ENCODE results near the gene CIRBP.

The CIRBP gene

DNA sequence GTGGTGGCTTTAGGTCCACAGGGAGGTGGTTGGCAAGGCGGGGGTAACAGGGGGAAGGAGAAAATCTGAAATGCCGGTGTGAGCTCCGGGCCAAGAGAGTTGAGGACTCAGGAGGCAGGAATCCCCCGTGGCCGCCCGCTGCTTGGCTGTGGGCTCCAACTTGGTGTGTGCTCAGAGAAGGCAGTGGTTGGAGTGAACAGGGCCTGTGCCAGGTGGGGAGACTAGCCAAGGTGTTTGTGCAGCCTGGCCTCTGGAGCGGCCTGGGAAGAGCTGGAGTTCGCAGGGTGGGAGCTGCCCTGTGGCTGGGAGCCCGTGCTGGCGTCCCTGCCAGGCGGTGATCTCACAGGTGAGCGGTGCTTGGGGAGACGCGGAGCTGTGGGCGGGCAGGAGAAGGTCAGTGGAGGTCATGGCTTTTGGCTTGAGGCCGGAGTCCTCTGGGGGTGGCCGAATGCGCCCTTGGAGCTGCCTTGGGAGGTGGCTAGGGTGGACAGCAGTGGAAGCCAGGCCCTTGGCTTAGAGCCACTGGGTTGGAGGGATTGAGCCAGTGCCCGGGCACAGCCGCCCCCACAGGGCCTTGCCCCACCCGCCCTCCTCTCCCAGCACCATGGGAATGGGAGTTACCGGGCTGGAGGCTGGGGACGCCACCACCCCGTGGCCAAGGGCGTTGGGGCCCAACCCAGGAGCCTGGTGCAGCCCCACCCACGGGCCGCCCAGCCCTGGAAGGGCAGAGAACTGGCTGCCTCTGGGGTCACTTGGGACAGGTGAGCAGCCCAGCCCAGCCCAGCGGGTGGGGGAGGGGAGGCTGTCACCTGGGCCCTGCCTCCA is 7.1 kb upstream of the CIRBP start:
- Histone ChIP-seq H3K9me3 (no peaks in the 10 kb centered on the region), H3K4me3 (peak overlapping the region; percentile 64 to 77), H3K36me3 (peaks cover 4 to 15% (median 14%) of the 10 kb centered on the region in 3 donors), H3K27ac (peak overlapping the region; percentile 93 to 95), H3K27me3 (no peaks in the 10 kb centered on the region), H3K4me1 (peaks cover 10 to 86% (median 77%) of the 10 kb centered on the region in 4 donors)
- intact Hi-C loops (cut with DNase I; ENCODE audit: low total_unique reads) = no loop called here
- peak; percentile 71 to 94 for DNase-seq
- TF ChIP-seq, protein P1, sequence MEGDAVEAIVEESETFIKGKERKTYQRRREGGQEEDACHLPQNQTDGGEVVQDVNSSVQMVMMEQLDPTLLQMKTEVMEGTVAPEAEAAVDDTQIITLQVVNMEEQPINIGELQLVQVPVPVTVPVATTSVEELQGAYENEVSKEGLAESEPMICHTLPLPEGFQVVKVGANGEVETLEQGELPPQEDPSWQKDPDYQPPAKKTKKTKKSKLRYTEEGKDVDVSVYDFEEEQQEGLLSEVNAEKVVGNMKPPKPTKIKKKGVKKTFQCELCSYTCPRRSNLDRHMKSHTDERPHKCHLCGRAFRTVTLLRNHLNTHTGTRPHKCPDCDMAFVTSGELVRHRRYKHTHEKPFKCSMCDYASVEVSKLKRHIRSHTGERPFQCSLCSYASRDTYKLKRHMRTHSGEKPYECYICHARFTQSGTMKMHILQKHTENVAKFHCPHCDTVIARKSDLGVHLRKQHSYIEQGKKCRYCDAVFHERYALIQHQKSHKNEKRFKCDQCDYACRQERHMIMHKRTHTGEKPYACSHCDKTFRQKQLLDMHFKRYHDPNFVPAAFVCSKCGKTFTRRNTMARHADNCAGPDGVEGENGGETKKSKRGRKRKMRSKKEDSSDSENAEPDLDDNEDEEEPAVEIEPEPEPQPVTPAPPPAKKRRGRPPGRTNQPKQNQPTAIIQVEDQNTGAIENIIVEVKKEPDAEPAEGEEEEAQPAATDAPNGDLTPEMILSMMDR (IDR thresholded peaks at IDR 0.05) = no peak

DNA sequence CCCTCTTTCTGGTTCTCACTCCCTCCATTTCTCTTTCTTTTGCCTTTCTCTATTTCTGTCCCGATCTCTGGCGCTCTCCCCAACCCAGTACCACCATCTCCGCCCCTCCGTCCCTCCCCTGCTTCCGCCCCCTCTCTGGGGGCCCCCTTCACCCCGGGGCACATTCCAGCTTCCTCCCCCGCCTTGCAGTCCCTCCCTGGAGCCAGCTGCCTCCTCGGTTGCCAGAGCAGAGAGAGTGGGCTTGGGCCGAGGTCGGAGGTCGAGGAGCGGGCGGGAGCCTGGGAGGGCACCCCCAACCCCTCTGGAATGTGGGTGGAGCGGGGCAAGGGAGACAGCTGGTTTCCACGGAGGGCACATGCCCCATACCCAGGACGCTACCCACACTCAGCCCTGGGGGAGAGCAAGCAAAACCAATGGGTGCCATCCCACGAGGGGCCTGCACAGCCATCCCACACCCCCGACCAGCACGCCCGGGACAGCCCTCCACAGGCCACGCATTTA is 6.5 kb upstream of the CIRBP start:
- no peak for DNase-seq
- TF ChIP-seq, protein P1 (IDR thresholded peaks at IDR 0.05) = no peak
- Histone ChIP-seq H3K27ac (peak overlapping the region; percentile 93 to 95), H3K4me3 (peak overlapping the region in 1 of 2 donors; percentile 77), H3K4me1 (peaks cover 13 to 91% (median 80%) of the 10 kb centered on the region in 4 donors), H3K9me3 (no peaks in the 10 kb centered on the region), H3K27me3 (no peaks in the 10 kb centered on the region), H3K36me3 (peaks cover 0 to 11% (median 7%) of the 10 kb centered on the region in 3 donors)
- intact Hi-C loops (cut with DNase I; ENCODE audit: low total_unique reads) = no loop called here

DNA sequence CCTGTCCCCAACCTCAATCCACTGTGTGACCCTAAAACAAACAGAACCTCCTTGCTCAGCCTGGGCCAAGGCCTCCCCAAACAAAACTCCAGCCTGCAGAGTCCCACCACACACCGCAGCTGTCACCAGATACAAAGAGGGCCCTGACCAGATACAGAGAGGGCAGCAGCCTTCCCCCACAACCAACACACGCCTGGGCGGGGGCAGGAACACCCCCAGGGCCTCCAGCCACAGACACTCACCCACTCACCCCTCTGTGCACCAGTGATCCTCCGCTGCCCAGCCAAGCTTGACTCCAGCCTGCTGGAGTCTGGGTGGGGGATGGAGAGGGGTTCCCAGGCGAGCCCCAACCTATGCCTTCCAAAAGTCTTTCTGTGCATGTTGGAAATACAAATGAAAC is 5.9 kb upstream of the CIRBP start:
- TF ChIP-seq, protein P1 (IDR thresholded peaks at IDR 0.05) = no peak
- H3K4me3 ChIP-seq = no peak overlapping the region
- H3K4me1 ChIP-seq = peaks cover 13 to 91% (median 80%) of the 10 kb centered on the region in 4 donors

GRCh38 chr19:1264801-1265614 is 4.1 kb upstream of the CIRBP start:
- intact Hi-C loops (cut with DNase I; ENCODE audit: low total_unique reads) = no loop called here
- Histone ChIP-seq H3K27ac (peak overlapping the region; percentile 83 to 84), H3K9me3 (no peaks in the 10 kb centered on the region), H3K27me3 (no peaks in the 10 kb centered on the region), H3K36me3 (no peaks in the 10 kb centered on the region), H3K4me1 (peaks cover 13 to 81% (median 69%) of the 10 kb centered on the region in 4 donors), H3K4me3 (peak overlapping the region in 1 of 2 donors; percentile 68)
- DNase-seq = peak; percentile 80 to 89
- TF ChIP-seq, protein P1 (IDR thresholded peaks at IDR 0.05) = no peak

More for the DNA sequence above, 5.9 kb upstream of the CIRBP start:
- DNase-seq = no peak
- Histone ChIP-seq H3K27me3 (no peaks in the 10 kb centered on the region), H3K9me3 (no peaks in the 10 kb centered on the region), H3K27ac (peak overlapping the region; percentile 93 to 95), H3K36me3 (peaks cover 0 to 6% (median 2%) of the 10 kb centered on the region in 3 donors)
- intact Hi-C loops (cut with DNase I; ENCODE audit: low total_unique reads) = no loop called here

DNA sequence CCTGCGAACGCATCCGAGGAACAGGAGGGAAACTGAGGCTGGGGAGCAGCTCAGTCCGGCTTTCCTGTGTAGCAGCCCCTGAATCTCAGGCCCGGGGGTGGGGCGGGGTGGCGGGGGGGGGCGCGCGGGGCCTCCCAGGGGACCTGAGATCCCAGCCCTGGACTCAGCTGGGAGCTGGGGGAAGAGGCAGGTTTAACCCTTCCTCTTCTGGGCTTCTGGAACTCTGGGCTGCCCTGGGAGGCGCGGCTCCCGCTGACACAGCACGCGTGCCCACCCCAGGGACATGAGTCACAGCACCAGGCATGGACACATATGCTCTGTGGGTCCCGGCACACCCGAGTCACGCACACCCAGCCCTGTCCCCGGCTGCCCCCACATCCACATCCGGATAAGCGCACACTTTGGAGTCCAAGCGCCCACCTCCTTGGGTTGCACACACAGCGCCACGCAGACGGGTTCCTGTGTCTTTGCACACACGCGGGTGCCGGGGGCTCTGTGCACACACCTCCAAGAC is 3.5 kb upstream of the CIRBP start:
- H3K4me3 ChIP-seq = peak overlapping the region; percentile 50 to 68
- no peaks in the 10 kb centered on the region for H3K36me3 ChIP-seq
- peak; percentile 85 to 95 for DNase-seq
- H3K27me3 ChIP-seq = no peaks in the 10 kb centered on the region
- H3K9me3 ChIP-seq = no peaks in the 10 kb centered on the region
- peaks cover 13 to 81% (median 68%) of the 10 kb centered on the region in 4 donors for H3K4me1 ChIP-seq
- TF ChIP-seq, protein P1 (IDR thresholded peaks at IDR 0.05) = no peak
- peak overlapping the region; percentile 83 to 84 for H3K27ac ChIP-seq
- intact Hi-C loops (cut with DNase I; ENCODE audit: low total_unique reads) = no loop called here
